ENCODE data around the gene B9D1. TPM values are rescaled to one million over a fixed set of nuclear protein-coding genes. Genes with fewer than 3 reads are reported as not detected.

Gene B9D1
- total and polyA plus RNA-seq, 9 of the 15 experiments (the other 6 are each of a cell fraction or from before 2014, with no cell fraction given), result 8.9 to 28.0 (median 17.9) TPM

GRCh38 chr17:19382531-19383444, 20.3 kb upstream of the B9D1 start:
- H3K9me1 ChIP-seq (ENCODE audit: control insufficient read depth, insufficient read depth, low read length), result no peaks in the 10 kb centered on the region
- no peak overlapping the region for H3K27ac ChIP-seq (ENCODE audit: extremely low read depth, low read depth, low read length)
- in situ Hi-C loops (cut with MboI) (no loop called here), intact Hi-C loops (cut with micrococcal nuclease) (no loop called here)
- WGBS (ENCODE audit: insufficient coverage, low coverage, missing lambda C conversion rate), result 83% methylated on average over 11 of the region's 13 CpGs
- peaks cover 21% of the 10 kb centered on the region; the same call in 2 of the 3 replicates for H3K36me3 ChIP-seq (ENCODE audit: control insufficient read depth, insufficient read depth, low read length)
- H3K9me3 ChIP-seq (replicated peaks; ENCODE audit: control insufficient read depth, insufficient read depth, low read depth, low read length), result no peaks in the 10 kb centered on the region
- peaks cover 3 to 38% of the 10 kb centered on the region in 2 experiments; a peak in 4 of 5 replicates for H3K4me1 ChIP-seq (replicated peaks in 1 of 2; ENCODE audit: control insufficient read depth in 2 of 2, insufficient read depth in 2 of 2, low read length in 2 of 2)
- H3K27me3 ChIP-seq (ENCODE audit: control insufficient read depth in 2 of 2, insufficient read depth in 2 of 2, low read length in 2 of 2), result no peaks in the 10 kb centered on the region; a peak in 1 of 5 replicates
- H3K9ac ChIP-seq (ENCODE audit: insufficient read depth in 1 of 2, low read depth in 2 of 2, low read length in 2 of 2), result peak overlapping the region in 1 of 2 experiments; percentile 64; a peak in 1 of 4 replicates
- H2AFZ ChIP-seq (ENCODE audit: low read depth, low read length), result no peak overlapping the region
- BruUV-seq (replicated peaks), result no TSS peak
- H3K4me2 ChIP-seq (ENCODE audit: insufficient read depth, low read length), result no peak overlapping the region
- ATAC-seq, result no peak
- peaks cover 9% of the 10 kb centered on the region; the same call in 2 of the 3 replicates for H3K79me2 ChIP-seq (ENCODE audit: control insufficient read depth, insufficient read depth, low read length)
- no peak for DNase-seq (ENCODE audit: extremely low read depth in 1 of 4, low spot score in 3 of 4)
- ChIA-PET POLR2A (no interaction called here), CTCF (ENCODE audit: low intra/inter-chr PET ratio) (no interaction called here)
- no peak for TF ChIP-seq ZNF644 (tag; IDR thresholded peaks at IDR 0.05; ENCODE audit: low read depth)
- TF ChIP-seq NBN (IDR thresholded peaks at IDR 0.05; ENCODE audit: low read depth), result no peak
- TF ChIP-seq RBFOX2 (IDR thresholded peaks at IDR 0.05; ENCODE audit: low read depth, low read length), result 0 out of 2 replicates have a peak, but pooled peaks have one; percentile 35
- no peak for TF ChIP-seq NCOR1 (IDR thresholded peaks at IDR 0.05)
- no peak for TF ChIP-seq MCM5 (IDR thresholded peaks at IDR 0.05; ENCODE audit: low read depth)
- H3K4me3 ChIP-seq, result no peak overlapping the region
- FAIRE-seq, result no peak
- H4K20me1 ChIP-seq (replicated peaks; ENCODE audit: control insufficient read depth, insufficient read depth, low read length), result no peaks in the 10 kb centered on the region

Data from K562 (cell line).